GM19372 (cell line): Measurements from ENCODE around the gene LIN52.
"Not testable (repeated sequence)": the region's sequence is repeated elsewhere in the genome, so short reads cannot be mapped to it uniquely, and the experiment has no call there.

ENCODE experiments used
- ATAC-seq: cut with Tn5 transposase; IDR thresholded peaks from one replicate; pipeline ENCODE4 v1.9.1; 2021; ENCODE audit warnings: mild to moderate bottlenecking, low read depth, moderate library complexity; ENCODE audit not compliant: unreplicated experiment

Gene LIN52

GRCh38 chr14:74089251-74090020 lies 4.7 kb downstream of the LIN52 start:
- no peak for ATAC-seq

- ATAC-seq, result no peak
These were observed 20.6 kb downstream of the LIN52 start for GRCh38 chr14:74105381-74105780.

GRCh38 chr14:74109369-74109768 lies 24.6 kb downstream of the LIN52 start:
- no peak for ATAC-seq

GRCh38 chr14:74111395-74112216 lies 26.9 kb downstream of the LIN52 start:
- not testable (repeated sequence) for ATAC-seq

- not testable (repeated sequence) for ATAC-seq
These were observed 40.7 kb downstream of the LIN52 start for GRCh38 chr14:74125487-74125886.

GRCh38 chr14:74126315-74127013 lies 41.7 kb downstream of the LIN52 start:
- ATAC-seq, result no peak

GRCh38 chr14:74127634-74128033 lies 42.9 kb downstream of the LIN52 start:
- ATAC-seq, result no peak

- ATAC-seq, result no peak
These were observed 49.2 kb downstream of the LIN52 start for GRCh38 chr14:74133833-74134481.

- no peak for ATAC-seq
These were observed 49.7 kb downstream of the LIN52 start for GRCh38 chr14:74134484-74134883.

GRCh38 chr14:74135426-74135825 lies 50.7 kb downstream of the LIN52 start:
- ATAC-seq, result no peak

- no peak for ATAC-seq
These were observed 55.7 kb downstream of the LIN52 start for GRCh38 chr14:74140374-74140850.

GRCh38 chr14:74141703-74142102 lies 56.9 kb downstream of the LIN52 start:
- ATAC-seq, result no peak

GRCh38 chr14:74142523-74142922 lies 57.8 kb downstream of the LIN52 start:
- no peak for ATAC-seq

GRCh38 chr14:74144789-74145188 lies 60.0 kb downstream of the LIN52 start:
- no peak for ATAC-seq

- ATAC-seq, result no peak
These were observed 62.8 kb downstream of the LIN52 start for GRCh38 chr14:74147571-74147970.

- ATAC-seq, result no peak
These were observed 63.9 kb downstream of the LIN52 start for GRCh38 chr14:74148705-74149104.

- no peak for ATAC-seq
These were observed 70.5 kb downstream of the LIN52 start for GRCh38 chr14:74155287-74155686.

- ATAC-seq, result no peak
These were observed 71.0 kb downstream of the LIN52 start for GRCh38 chr14:74155749-74156148.

GRCh38 chr14:74160763-74161162 lies 76.0 kb downstream of the LIN52 start:
- no peak for ATAC-seq

- ATAC-seq, result no peak
These were observed 76.9 kb downstream of the LIN52 start for GRCh38 chr14:74161526-74162158.
